Measurements from ENCODE around the gene TAF1A.
"Not testable (repeated sequence)": the region's sequence is repeated elsewhere in the genome, so short reads cannot be mapped to it uniquely, and the experiment has no call there.

The TAF1A gene

DNA sequence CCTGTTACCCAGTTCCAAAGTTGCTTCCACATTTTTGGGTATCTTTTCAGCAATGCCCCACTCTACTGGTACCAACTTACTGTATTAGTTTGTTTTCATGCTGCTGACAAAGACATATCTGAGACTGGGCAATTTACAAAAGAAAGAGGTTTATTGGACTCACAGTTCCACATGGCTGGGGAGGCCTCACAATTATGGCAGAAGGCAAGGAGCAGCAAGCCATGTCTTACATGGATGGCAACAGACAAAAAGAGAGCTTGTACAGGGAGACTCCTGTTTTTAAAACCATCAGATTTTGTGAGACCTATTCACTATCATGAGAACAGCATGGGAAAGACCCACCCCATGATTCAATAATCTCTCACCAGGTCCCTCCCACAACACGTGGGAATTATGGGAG, 19.4 kb upstream of the TAF1A start:
- not testable (repeated sequence) for H3K4me1 ChIP-seq (ENCODE audit: control insufficient read depth, low read depth, low read length); H2BK120ac ChIP-seq (ENCODE audit: low read depth, low read length); H3K27me3 ChIP-seq (ENCODE audit: insufficient read depth, low read length, poor library complexity); H3K9ac ChIP-seq (ENCODE audit: low read length); H3K79me1 ChIP-seq (ENCODE audit: low read length); H3K36me3 ChIP-seq (ENCODE audit: control insufficient read depth, insufficient read depth, low read length); DNase-seq; H4K5ac ChIP-seq (ENCODE audit: low read length); H2BK15ac ChIP-seq (replicated peaks; ENCODE audit: low read depth); H3K79me2 ChIP-seq (ENCODE audit: control insufficient read depth, insufficient read depth, low read length); H3K18ac ChIP-seq (ENCODE audit: low read length); H4K8ac ChIP-seq (ENCODE audit: low read depth, low read length); H3K56ac ChIP-seq (ENCODE audit: low read length); H3K4ac ChIP-seq (ENCODE audit: low read depth, low read length); H3K4me2 ChIP-seq (ENCODE audit: low read length); H3K23ac ChIP-seq (ENCODE audit: low read length); H3K27ac ChIP-seq (ENCODE audit: low read depth, low read length); H2BK5ac ChIP-seq (ENCODE audit: low read length); H3K4me3 ChIP-seq (ENCODE audit: low read length); H2AK5ac ChIP-seq (ENCODE audit: low read length)
- no CpG with 5 or more reads among the region's 1 CpG for WGBS (ENCODE audit: extremely low coverage, insufficient coverage, low lambda C conversion rate)

DNA sequence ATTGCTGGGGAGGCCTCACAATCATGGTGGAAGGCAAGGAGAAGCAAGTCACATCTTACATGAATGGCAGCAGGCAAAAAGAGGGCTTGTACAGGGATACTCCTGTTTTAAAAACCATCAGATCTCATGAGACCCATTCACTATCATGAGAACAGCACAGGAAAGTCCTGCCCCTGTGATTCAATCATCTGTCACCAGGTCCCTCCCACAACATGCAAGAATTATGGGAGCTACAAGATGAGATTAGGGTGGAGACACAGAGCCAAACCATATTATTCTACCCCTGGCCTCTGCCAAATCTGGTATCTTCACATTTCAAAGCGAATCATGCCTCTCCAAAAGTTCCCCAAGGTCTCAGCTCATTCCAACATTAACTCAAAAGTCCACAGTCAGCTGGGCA, 17.0 kb upstream of the TAF1A start:
- Histone ChIP-seq H3K18ac (ENCODE audit: low read length) (no peak overlapping the region), H3K36me3 (ENCODE audit: control insufficient read depth, insufficient read depth, low read length) (no peaks in the 10 kb centered on the region), H3K23ac (ENCODE audit: low read length) (no peak overlapping the region), H3K56ac (ENCODE audit: low read length) (no peak overlapping the region), H3K27me3 (ENCODE audit: insufficient read depth, low read length, poor library complexity) (no peaks in the 10 kb centered on the region), H2AK5ac (ENCODE audit: low read length) (no peak overlapping the region), H3K9ac (ENCODE audit: low read length) (no peak overlapping the region), H3K4me3 (ENCODE audit: low read length) (no peak overlapping the region), H3K27ac (ENCODE audit: low read depth, low read length) (no peak overlapping the region), H2BK120ac (ENCODE audit: low read depth, low read length) (no peak overlapping the region), H2BK15ac (replicated peaks; ENCODE audit: low read depth) (no peak overlapping the region), H3K4me1 (ENCODE audit: control insufficient read depth, low read depth, low read length) (no peaks in the 10 kb centered on the region), H2BK5ac (ENCODE audit: low read length) (no peak overlapping the region), H4K5ac (ENCODE audit: low read length) (no peak overlapping the region), H3K4ac (ENCODE audit: low read depth, low read length) (no peak overlapping the region), H4K8ac (ENCODE audit: low read depth, low read length) (no peak overlapping the region), H3K79me2 (ENCODE audit: control insufficient read depth, insufficient read depth, low read length) (no peaks in the 10 kb centered on the region), H3K79me1 (ENCODE audit: low read length) (no peaks in the 10 kb centered on the region), H3K4me2 (ENCODE audit: low read length) (no peak overlapping the region)
- DNase-seq = no peak
- no CpG with 5 or more reads among the region's 1 CpG for WGBS (ENCODE audit: extremely low coverage, insufficient coverage, low lambda C conversion rate)

DNA sequence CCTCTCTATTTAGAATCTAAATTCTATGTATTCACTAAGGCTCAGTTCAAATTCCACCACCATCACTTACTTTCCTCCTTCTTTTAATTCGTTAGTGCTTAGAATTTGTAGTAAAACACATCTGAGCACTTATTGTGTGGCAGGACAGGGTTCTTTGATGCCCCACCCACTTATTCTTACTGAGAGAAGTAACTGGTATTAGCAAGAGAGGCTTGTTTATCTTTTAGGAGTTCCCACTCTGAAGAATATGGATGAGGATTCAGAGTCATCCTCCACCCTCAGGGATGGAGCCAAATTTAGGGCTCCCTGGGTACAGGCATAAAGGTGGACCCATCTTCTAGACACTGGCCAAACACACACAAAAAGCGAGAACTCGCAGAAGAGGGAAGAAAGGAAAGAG, 11.5 kb upstream of the TAF1A start:
- H3K56ac ChIP-seq (ENCODE audit: low read length) = no peak overlapping the region

DNA sequence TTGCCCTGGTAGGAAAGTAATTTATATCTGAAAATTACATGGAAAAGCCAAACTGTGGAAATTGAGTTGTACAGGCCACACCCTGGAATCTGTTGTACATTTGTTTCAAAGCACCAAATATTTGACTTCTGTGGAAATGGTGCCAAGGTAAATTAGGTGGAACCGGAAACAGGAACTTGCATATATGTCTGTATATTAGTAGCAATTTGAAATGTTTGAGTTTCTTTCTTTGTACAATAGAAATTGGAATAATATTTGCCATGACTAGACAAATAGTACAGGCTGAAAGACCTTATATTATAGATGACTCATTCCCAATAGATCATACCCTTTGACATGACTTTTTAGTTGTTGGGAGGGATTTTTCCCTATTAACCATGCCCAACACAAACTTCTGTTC, 10.5 kb upstream of the TAF1A start:
- Histone ChIP-seq H2AK5ac (ENCODE audit: low read length) (no peak overlapping the region), H3K9ac (ENCODE audit: low read length) (no peak overlapping the region), H3K56ac (ENCODE audit: low read length) (no peak overlapping the region), H3K23ac (ENCODE audit: low read length) (no peak overlapping the region), H2BK15ac (replicated peaks; ENCODE audit: low read depth) (no peak overlapping the region), H3K4ac (ENCODE audit: low read depth, low read length) (no peak overlapping the region), H4K8ac (ENCODE audit: low read depth, low read length) (no peak overlapping the region), H2BK120ac (ENCODE audit: low read depth, low read length) (no peak overlapping the region), H3K4me2 (ENCODE audit: low read length) (no peak overlapping the region), H3K18ac (ENCODE audit: low read length) (no peak overlapping the region), H4K5ac (ENCODE audit: low read length) (no peak overlapping the region), H3K4me1 (ENCODE audit: control insufficient read depth, low read depth, low read length) (no peaks in the 10 kb centered on the region), H3K27me3 (ENCODE audit: insufficient read depth, low read length, poor library complexity) (peaks cover 2% of the 10 kb centered on the region), H3K79me1 (ENCODE audit: low read length) (no peaks in the 10 kb centered on the region), H2BK5ac (ENCODE audit: low read length) (no peak overlapping the region), H3K79me2 (ENCODE audit: control insufficient read depth, insufficient read depth, low read length) (no peaks in the 10 kb centered on the region), H3K27ac (ENCODE audit: low read depth, low read length) (no peak overlapping the region), H3K4me3 (ENCODE audit: low read length) (no peak overlapping the region), H3K36me3 (ENCODE audit: control insufficient read depth, insufficient read depth, low read length) (no peaks in the 10 kb centered on the region)
- no peak for DNase-seq
- no CpG with 5 or more reads among the region's 1 CpG for WGBS (ENCODE audit: extremely low coverage, insufficient coverage, low lambda C conversion rate)

More for the DNA sequence above, 11.5 kb upstream of the TAF1A start:
- no peak overlapping the region for H2BK120ac ChIP-seq (ENCODE audit: low read depth, low read length)
- no peaks in the 10 kb centered on the region for H3K4me1 ChIP-seq (ENCODE audit: control insufficient read depth, low read depth, low read length)
- no peak overlapping the region for H3K4ac ChIP-seq (ENCODE audit: low read depth, low read length)
- H3K79me2 ChIP-seq (ENCODE audit: control insufficient read depth, insufficient read depth, low read length) = no peaks in the 10 kb centered on the region
- H3K4me2 ChIP-seq (ENCODE audit: low read length) = no peak overlapping the region
- no peak overlapping the region for H4K8ac ChIP-seq (ENCODE audit: low read depth, low read length)
- no peak overlapping the region for H4K5ac ChIP-seq (ENCODE audit: low read length)
- H3K23ac ChIP-seq (ENCODE audit: low read length) = no peak overlapping the region
- H2BK15ac ChIP-seq (replicated peaks; ENCODE audit: low read depth) = no peak overlapping the region
- H2BK5ac ChIP-seq (ENCODE audit: low read length) = no peak overlapping the region
- no peak overlapping the region for H3K4me3 ChIP-seq (ENCODE audit: low read length)
- no peak overlapping the region for H3K9ac ChIP-seq (ENCODE audit: low read length)
- no peak overlapping the region for H2AK5ac ChIP-seq (ENCODE audit: low read length)
- H3K36me3 ChIP-seq (ENCODE audit: control insufficient read depth, insufficient read depth, low read length) = no peaks in the 10 kb centered on the region
- no peak overlapping the region for H3K18ac ChIP-seq (ENCODE audit: low read length)
- H3K27ac ChIP-seq (ENCODE audit: low read depth, low read length) = no peak overlapping the region
- no peaks in the 10 kb centered on the region for H3K27me3 ChIP-seq (ENCODE audit: insufficient read depth, low read length, poor library complexity)
- no peak for DNase-seq
- WGBS (ENCODE audit: extremely low coverage, insufficient coverage, low lambda C conversion rate) = no CpG with 5 or more reads among the region's 3 CpGs
- H3K79me1 ChIP-seq (ENCODE audit: low read length) = no peaks in the 10 kb centered on the region

DNA sequence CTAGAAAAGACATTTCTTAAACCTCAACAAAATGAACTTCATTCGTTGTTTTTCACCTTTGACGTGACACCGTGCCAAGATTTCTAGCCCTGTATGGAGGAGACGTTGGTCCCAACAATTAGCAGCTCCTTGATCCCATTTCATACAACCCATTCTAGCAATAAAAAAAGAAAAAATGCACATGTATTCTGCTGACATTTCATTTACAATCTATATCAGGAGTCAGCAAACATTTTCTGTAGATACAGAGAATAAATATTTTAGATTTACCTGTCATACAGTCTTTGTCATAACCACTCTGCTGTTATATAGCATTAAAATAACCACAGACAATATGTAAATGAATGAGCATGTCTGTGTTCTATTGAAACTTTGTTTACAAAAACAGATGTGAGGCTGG, 7.0 kb upstream of the TAF1A start:
- Histone ChIP-seq H3K23ac (ENCODE audit: low read length) (no peak overlapping the region), H4K5ac (ENCODE audit: low read length) (no peak overlapping the region), H2BK15ac (replicated peaks; ENCODE audit: low read depth) (no peak overlapping the region), H3K4ac (ENCODE audit: low read depth, low read length) (no peak overlapping the region), H2AK5ac (ENCODE audit: low read length) (no peak overlapping the region), H3K79me1 (ENCODE audit: low read length) (no peaks in the 10 kb centered on the region), H2BK5ac (ENCODE audit: low read length) (no peak overlapping the region), H3K4me2 (ENCODE audit: low read length) (no peak overlapping the region), H4K8ac (ENCODE audit: low read depth, low read length) (no peak overlapping the region), H3K9ac (ENCODE audit: low read length) (no peak overlapping the region), H2BK120ac (ENCODE audit: low read depth, low read length) (no peak overlapping the region), H3K18ac (ENCODE audit: low read length) (no peak overlapping the region), H3K4me3 (ENCODE audit: low read length) (no peak overlapping the region), H3K4me1 (ENCODE audit: control insufficient read depth, low read depth, low read length) (no peaks in the 10 kb centered on the region), H3K79me2 (ENCODE audit: control insufficient read depth, insufficient read depth, low read length) (no peaks in the 10 kb centered on the region), H3K36me3 (ENCODE audit: control insufficient read depth, insufficient read depth, low read length) (no peaks in the 10 kb centered on the region), H3K56ac (ENCODE audit: low read length) (no peak overlapping the region), H3K27ac (ENCODE audit: low read depth, low read length) (no peak overlapping the region), H3K27me3 (ENCODE audit: insufficient read depth, low read length, poor library complexity) (peaks cover 2% of the 10 kb centered on the region)
- DNase-seq = no peak
- no CpG with 5 or more reads among the region's 4 CpGs for WGBS (ENCODE audit: extremely low coverage, insufficient coverage, low lambda C conversion rate)

DNA sequence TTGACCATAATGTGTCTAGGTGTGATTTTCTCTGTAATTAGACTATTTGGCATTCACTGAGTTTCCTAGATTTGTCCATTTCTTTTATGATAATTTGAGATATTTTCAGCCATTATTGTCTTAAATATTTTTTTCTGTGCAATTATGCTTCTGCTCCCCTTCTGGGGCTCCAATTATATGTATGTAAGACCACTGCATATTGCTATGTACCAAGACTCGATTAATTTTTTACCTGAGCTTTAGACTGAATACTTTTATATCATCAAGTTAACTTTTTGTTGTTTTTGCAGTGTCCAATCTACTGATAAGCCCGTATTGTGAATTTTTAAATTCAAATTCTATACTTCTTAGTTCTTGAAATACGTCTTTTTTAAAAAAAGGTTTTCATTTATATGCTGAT, 5.1 kb upstream of the TAF1A start:
- no peak overlapping the region for H2BK120ac ChIP-seq (ENCODE audit: low read depth, low read length)
- no peak overlapping the region for H3K4me2 ChIP-seq (ENCODE audit: low read length)
- H3K79me1 ChIP-seq (ENCODE audit: low read length) = no peaks in the 10 kb centered on the region
- no peak overlapping the region for H2AK5ac ChIP-seq (ENCODE audit: low read length)
- no peak overlapping the region for H3K23ac ChIP-seq (ENCODE audit: low read length)
- no peak overlapping the region for H2BK5ac ChIP-seq (ENCODE audit: low read length)
- no peaks in the 10 kb centered on the region for H3K4me1 ChIP-seq (ENCODE audit: control insufficient read depth, low read depth, low read length)
- no peaks in the 10 kb centered on the region for H3K79me2 ChIP-seq (ENCODE audit: control insufficient read depth, insufficient read depth, low read length)
- no peak overlapping the region for H4K5ac ChIP-seq (ENCODE audit: low read length)
- H2BK15ac ChIP-seq (replicated peaks; ENCODE audit: low read depth) = no peak overlapping the region
- no peak overlapping the region for H3K4me3 ChIP-seq (ENCODE audit: low read length)
- no peak overlapping the region for H3K56ac ChIP-seq (ENCODE audit: low read length)
- no peak overlapping the region for H3K9ac ChIP-seq (ENCODE audit: low read length)
- no peak overlapping the region for H3K27ac ChIP-seq (ENCODE audit: low read depth, low read length)
- H3K27me3 ChIP-seq (ENCODE audit: insufficient read depth, low read length, poor library complexity) = peaks cover 2% of the 10 kb centered on the region
- no CpG with 5 or more reads among the region's 3 CpGs for WGBS (ENCODE audit: extremely low coverage, insufficient coverage, low lambda C conversion rate)
- H3K4ac ChIP-seq (ENCODE audit: low read depth, low read length) = no peak overlapping the region
- no peak overlapping the region for H4K8ac ChIP-seq (ENCODE audit: low read depth, low read length)
- no peak overlapping the region for H3K18ac ChIP-seq (ENCODE audit: low read length)
- DNase-seq = no peak
- no peaks in the 10 kb centered on the region for H3K36me3 ChIP-seq (ENCODE audit: control insufficient read depth, insufficient read depth, low read length)

All from mesendoderm (in vitro differentiated cells).